NCI-H1105 (cell line): ENCODE measurements around the gene ANKRD6.
"Not testable (repeated sequence)": the region's sequence is repeated elsewhere in the genome, so short reads cannot be mapped to it uniquely, and the experiment has no call there.

Experiments
- DNase-seq: peaks from one replicate; lab custom pipeline; 2025; lab: John Stamatoyannopoulos, UW

Gene ANKRD6

DNA sequence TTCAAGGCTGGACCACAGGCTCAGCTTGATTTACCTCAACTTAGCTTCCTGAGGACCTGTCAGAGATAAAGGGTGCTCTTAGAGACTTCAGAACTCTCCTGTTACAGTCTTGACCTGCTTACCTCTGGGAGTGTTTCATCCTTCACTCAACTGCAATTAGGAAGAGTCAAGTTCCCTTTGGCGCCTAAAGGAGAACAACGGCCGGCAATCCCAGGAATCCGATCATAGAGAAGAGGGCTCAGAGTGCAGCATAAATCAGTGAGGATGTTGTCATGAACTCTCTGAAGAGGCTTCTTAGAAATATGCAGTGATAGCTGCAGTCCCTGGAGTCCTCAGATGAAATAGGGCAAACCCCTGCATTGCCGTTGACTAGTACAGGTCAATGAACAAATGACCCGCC, 169.2 kb downstream of the ANKRD6 start:
- DNase-seq, result no peak

DNA sequence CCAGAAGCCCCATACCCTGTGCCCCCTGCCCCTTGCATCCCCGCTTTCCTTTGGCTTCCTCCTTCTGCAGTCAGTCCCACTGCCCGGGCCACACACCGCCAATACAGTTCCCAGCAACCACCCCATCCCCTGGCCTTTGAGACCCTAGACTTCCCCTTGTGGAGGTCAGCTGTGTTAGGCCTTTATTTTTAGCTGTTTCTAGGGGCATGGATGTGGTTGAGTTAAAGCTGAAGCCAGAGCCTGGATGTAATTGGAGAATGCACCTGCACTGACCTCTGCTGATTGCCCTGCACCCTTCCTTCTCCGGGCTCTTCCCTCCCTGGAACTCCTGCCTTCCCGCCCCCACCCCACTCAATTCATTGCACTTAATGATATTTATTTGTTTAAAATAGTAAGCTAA, 171.7 kb downstream of the ANKRD6 start:
- no peak for DNase-seq

DNA sequence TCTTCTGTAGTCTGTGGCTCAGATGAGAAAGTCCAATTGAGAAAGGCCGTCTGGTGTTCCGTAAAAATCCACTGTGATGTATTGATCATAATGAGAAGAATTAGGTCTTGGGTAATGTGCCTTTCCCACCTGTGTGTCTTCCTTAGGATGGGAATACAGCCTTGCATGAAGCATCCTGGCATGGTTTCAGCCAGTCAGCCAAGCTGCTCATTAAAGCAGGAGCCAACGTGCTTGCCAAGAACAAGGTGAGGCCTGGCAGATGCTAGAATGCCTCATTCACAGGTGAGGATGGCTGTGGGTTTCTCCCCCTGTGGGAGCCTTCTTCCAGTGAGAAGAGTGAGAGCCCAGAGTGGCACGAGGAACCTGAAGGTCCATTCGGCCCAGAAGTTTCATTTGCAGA, 172.9 kb downstream of the ANKRD6 start:
- peak; percentile 13 for DNase-seq

DNA sequence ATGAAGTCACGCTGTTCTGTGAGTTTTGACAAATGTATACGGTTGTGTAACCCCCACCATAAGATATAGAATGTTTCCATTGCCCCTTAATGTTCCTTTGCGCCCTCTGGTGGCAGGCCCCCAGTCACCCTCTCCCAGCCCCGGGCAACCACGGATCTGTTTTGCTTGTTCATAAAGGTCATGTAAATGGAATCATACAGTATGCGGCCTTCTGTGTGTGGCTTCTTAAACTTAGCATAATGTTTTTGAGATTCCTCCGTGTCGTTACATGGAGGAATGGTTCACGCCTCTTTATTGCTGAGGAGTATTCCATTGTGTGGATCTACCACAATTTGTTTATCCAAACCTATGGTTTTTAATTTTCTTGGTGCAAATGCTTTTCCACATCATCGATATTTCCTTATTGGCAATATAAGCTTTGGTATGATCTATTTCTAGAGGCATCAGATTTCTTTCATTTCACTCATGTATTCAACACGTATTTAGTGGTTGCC, 177.2 kb downstream of the ANKRD6 start:
- DNase-seq, result peak; percentile 23

DNA sequence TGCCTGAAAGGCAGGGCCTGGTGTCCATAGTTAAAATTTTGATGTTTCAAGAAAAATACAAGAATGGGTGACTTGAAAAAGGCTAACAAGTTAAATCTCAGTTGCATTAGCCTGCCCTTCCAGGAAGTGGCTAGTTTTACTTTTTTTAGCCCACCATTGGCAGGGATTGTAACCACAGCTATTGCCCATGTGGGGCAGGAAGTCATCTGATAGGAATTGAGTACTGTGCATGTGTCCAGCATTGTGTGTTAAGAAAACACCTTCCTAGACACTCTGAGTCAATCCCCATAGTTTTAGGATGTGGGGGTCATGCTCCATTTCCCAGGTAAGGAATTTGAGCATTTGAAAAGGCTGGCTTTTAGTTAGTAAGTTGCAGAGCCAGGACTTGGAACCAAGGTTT, 178.7 kb downstream of the ANKRD6 start:
- no peak for DNase-seq

DNA sequence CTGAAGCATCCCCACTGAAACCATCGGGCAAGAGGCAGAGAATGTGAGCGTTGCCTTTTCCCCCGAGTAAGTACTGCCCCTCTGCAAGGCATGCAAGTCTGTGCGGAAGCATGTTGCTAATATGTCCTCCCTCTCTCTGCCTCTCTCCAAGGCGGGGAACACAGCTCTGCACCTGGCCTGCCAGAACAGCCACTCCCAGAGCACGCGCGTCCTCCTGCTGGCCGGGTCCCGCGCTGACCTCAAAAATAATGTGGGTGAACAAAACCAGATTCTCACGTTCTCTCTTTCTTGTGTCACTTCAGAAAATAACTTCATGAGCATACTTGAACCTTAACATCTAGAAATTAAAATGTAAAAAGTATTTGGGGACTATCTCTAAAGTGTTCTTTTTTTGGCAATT, 179.2 kb downstream of the ANKRD6 start:
- DNase-seq, result no peak

DNA sequence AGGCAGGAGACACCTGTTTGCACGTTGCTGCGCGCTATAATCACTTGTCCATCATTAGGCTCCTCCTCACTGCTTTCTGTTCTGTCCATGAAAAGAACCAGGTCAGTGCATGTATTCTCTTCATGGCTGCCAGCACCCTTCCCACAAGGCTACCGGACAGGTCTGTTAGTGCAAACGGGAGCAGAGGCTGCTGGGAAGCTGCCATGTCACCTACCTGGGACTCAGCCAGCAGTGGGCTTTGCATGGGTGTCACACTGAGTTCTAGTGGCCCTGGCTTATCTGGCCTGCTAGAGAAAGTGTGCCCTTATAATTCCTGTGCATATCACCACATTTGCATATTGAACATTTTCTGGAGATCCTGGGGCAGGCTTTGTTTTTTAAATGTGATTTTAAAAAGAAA, 180.8 kb downstream of the ANKRD6 start:
- no peak for DNase-seq

DNA sequence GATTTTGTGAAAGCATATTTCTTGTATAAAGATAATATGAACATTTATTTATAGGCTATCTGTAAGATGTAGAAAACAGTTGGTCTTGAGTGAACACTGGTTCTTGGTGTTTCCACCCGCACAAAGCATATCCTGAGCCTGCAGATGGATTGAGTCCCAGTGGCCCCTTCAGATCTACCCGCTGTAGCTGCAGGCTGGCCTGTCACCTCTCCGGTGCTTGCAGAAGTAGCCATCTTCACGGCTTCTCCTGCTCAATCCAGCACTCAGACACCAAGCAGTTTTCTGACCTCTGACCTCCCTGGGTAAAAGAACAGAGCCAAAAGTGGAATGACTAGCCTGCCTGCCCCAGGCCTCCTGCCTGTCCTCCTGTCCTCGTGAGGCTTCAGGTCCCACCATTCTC, 182.9 kb downstream of the ANKRD6 start:
- no peak for DNase-seq

DNA sequence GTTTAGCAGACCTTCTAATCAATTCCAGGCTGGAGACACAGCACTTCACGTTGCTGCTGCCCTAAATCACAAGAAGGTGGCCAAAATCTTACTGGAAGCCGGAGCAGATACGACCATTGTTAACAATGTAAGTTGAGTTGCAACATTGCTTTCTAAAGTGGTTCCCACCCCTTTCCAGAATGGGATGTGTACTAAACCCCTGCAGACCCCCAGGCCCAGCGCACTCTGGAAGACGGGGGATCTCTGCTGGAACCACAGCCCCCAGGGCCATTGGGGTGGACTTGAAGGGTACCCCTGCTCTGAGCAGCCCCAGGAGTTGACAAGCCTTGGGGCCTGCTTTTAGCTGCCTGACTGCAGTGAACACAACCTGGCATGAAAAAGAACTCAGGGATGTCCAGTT, 183.6 kb downstream of the ANKRD6 start:
- no peak for DNase-seq

DNA sequence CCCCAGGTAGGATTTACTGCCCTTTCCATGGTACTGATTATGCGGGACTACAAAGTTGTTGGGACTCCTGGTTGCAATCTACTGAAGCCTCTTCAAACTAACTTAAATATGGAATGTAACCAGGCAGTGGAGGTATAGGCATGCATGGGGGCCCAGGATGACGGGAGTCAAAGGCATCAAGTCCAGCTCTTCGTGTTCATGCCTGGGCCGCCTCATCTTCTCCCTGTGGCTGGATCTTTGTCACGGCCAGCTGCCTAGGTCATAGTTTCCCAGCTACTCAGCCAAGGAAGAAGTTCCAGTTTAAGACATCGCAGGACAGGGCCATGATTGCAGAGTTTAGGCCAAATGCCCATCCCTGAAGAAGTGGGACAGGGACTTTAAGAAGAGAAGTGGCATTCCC, 185.1 kb downstream of the ANKRD6 start:
- no peak for DNase-seq

DNA sequence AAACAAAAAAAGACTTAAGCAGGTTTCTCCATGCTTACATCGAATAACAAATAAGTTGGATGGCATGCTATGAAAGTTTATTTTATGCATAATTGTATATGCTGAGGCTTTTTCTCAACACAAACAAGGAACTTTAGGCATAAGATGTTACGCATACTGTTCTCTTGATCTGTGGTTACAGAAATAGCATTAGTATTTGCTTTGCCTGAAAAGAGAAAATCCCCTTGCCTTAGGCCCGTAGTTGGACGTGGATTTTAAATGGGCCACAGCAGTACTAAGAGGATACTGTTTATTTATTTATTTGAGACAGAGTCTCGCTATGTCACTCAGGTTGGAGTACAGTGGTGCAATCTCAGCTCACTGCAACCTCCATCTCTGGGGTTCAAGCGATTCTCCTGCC, 186.6 kb downstream of the ANKRD6 start:
- no peak for DNase-seq

DNA sequence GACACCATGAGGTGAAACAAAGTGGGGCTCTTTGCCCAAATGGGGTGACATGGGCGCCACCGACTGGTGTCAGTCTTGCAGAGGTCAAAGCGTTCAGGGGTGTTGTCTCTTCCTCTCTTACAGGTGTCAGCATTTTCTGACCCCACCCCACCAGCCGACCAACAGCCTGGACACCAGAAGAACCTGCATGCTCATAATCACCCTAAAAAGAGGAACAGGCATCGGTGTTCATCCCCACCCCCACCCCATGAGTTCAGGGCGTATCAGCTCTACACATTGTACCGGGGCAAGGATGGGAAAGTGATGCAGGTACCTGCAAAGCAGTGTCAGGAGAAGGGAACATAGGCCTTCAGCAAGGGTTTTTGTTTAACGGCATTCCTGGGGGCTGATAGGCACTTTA, 190.8 kb downstream of the ANKRD6 start:
- DNase-seq, result no peak

DNA sequence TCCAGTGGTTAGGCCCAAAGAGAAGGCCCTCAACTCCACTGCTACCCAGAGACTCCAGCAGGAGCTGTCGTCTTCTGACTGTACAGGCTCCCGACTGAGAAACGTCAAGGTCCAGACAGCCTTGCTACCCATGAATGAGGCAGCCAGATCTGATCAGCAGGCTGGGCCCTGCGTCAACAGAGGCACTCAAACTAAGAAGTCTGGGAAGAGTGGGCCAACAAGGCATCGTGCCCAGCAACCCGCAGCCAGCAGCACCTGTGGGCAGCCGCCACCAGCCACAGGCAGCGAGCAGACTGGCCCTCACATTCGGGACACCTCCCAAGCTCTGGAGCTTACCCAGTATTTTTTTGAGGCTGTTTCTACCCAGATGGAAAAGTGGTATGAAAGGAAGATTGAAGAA, 197.5 kb downstream of the ANKRD6 start:
- DNase-seq, result no peak

DNA sequence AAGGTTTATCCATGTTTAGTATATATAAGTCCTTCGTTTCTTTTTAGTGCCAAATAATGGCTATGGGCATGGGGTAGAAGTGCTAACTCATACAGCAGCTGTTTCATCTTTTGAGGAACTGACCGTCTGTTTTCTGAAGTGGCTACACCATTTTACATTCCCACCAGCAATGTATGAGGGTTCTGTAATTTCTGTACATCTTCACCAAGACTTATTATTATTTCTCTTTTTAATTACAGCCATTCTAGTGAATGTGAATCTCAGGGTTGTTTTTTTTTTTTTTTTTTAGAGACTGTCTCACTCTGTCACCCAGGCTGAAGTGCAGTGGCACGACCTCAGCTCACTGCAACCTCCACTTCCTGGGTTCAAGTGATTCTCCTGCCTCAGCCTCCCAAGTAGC, 203.5 kb downstream of the ANKRD6 start:
- DNase-seq, result not testable (repeated sequence)

DNA sequence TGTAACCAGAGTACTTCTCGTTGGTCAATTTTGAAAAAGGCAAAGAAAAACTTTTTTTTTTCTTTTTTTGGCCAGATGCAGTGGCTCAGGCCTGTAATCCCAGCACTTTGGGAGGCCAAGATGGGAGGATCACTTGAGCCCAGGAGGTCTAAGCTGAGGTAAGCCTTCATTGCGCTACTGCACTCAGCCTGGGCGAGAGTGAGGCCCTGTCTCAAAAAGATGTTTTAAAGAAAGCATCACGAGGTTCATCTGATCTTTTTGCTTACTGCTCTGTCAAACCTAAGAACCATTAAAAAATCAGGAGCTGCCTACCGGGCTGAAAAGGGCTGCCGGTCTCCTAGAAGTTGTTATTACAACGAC, 205.0 kb downstream of the ANKRD6 start:
- no peak for DNase-seq

DNA sequence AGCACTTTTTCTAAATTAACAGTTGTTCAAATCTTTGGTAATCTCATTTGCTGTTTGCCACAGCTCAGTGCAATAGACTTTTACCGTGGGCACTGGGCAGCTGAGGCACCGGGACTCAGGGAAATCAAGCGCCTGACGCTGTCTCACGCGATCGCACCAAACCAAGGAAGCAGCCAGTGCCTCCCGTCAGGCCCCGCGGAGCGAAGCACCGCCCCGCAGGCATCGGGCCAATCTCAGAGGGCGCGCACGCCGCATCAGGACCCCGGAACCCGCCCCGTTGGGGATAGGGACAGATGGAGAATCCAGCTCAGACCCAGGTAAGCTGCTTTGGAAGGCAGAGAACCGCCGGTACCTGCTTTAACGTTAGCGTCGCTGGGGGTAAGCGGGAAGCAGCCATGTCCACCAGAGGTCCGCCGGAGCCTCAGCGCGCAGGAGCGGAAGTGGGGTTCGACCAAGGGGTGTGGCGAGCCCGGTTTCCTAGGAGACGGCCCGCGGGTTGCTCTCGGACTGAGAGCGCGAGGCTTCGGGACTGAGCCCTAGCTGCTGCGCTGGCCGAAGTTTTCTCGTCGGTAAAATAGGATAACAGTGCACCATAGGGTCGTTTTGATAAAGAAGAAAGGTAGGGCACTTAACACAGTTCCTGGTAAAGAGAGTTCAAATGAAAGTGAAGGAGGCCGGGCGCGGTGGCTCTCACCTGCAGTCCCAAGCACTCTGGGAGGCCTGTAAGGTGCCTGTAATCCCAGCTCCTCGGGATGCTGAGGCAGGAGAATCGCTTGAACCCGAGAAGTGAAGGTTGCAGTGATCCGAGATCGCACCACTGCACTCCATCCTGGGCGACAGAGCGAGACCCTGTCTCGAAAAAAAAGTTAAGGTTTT, 205.6 kb downstream of the ANKRD6 start, which contains the start of gene LYRM2:
Gene LYRM2, minus strand, starts transcription at position 428 of the 876 bp plus-strand sequence. Its CDS starts 31 bp downstream, at position 397.
- DNase-seq, result peak; percentile 95

DNA sequence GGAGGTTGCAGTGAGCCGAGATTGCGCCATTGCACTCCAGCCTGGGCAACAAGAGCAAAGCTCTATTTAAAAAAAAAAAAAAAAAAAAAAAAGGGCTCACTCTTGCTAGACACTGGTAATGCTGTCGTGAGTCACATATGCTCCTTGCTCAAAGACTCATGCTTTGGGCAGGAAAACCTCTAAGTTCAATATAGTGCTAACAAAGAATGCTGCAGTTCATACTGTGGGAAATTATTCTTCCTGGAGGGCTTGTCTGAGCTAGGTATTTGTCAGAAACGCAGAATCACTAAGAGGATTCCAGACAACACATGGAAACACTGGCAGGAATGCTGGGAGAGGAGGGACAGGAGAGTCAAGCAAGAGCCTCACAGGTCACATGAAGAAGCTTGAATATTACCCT, 207.9 kb downstream of the ANKRD6 start:
- no peak for DNase-seq

DNA sequence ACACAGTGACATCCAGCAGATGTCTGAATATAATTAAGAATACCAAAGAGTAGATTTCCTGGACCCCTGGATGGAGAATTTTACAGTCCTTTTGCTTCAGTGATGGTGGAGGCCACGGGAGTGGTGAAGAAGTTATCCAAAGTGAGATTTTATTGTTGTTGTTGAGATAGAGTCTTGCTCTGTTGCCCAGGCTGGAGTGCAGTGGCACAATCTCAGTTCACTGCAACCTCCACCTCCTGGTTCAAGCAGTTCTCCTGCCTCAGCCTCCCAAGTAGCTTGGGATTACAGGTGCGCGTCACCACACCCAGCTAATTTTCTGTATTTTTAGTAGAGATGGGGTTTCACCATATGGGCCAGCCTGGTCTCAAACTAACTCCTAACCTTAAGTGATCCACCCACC, 208.6 kb downstream of the ANKRD6 start:
- DNase-seq, result not testable (repeated sequence)

DNA sequence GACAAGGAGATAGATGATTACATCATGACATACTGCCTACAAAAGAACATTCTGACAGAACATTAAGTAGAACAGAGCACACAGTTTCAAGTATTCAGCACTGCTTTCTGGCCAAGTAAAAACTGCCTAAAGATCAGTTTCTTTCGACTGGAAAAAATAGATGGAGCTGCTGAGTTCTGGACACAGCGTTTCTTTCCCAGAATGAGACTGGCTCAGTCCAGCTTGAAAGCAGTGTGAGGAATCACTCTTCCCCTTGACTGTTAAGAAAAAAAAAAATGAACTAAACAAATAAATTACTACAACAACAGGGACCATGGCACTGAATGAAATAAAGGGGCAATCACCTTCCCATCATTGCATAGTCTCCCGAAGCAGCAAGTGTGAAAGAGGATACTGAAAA, 210.0 kb downstream of the ANKRD6 start:
- no peak for DNase-seq

DNA sequence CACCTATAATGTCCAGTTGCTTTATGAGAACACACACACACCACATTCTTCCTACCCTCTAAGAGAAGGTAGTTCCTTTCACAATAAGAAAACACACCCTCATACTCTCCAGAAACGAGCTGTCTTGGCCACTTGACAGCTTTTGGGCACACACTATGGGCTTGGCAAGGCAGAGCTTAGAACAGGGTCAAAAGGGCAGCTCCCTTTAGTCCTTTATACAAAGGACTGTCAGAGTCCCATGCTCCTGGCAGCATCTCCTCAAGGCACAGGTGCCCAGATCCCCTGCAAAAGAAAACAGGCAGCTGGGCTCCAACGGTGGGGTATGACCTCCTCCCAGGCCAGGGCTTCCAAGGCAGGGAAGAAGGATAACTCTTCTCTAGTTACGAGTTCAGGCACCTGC, 210.5 kb downstream of the ANKRD6 start:
- DNase-seq, result no peak

DNA sequence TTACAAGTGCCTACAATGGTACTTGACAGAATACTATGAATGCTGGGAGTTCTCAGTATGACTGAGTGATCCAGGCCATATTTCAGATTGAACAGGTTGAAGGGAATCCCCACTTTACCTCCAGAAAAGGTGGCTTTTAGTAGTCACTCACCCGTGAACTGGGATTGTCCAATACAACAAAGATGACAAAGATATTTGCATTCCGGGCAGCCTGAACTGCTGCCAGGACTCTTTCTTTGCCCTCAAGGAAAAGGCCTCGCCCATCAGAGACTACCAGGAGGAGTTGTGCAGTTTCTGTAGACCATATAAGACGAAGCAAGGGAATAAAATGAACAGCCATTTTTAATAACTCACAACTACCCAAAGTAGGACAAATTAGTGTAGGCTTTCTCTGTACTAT, 211.9 kb downstream of the ANKRD6 start:
- no peak for DNase-seq

DNA sequence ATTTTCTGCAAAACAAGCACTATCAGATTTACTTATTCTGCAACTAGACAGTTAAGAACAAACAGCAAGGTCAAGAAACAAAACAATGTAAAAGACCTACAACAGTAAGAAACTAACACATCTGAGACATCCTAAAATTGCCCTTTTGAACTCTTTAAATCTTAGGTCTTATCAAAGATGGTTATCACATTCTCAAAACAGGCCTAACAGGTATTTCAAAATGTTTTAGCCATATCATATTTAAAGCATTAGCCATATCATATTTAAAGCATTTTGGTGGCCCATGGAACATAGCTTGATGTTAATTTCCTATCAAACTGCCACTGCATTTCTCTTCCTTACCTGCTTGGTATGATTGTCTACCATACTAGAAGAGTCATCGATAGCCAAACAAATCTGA, 216.7 kb downstream of the ANKRD6 start:
- DNase-seq, result no peak

DNA sequence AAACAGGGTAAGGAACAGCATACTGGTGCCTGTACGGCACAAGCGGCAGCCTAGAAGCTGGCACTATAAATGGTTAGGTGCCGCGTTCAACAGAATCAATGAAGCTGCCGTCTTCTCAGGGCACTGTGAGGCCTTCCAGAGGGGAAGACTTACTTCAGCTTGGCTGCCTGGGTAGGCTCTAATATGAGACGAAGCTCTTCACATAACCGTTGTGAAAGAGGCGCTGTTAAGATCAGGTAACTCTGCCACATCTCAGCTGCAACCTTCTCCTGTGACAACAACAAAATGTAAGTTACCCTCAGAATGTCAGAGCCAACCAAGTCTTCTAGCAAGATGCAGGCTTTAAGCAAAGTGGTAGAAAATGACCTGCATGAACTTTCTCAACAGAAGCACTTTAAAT, 217.6 kb downstream of the ANKRD6 start:
- no peak for DNase-seq

DNA sequence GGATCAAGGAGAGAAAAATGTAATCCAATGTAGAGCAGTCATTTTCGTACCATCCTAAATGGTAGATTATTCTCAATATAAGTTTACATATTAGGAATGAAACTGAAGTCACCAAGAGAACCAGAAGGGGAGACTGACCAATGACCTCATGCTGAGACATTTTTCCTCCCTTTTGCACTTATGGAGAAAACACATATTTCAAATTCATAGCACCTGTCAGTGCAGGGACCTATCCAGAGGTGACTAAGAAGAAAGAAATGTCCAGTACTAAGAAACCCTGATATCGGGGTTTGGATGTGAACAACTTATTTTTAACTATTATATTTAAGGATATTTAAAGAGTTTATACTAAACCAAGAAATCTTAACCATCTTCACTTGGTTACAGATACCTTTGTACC, 222.2 kb downstream of the ANKRD6 start:
- DNase-seq, result no peak
